Head of caudate nucleus (tissue), 42 donors: ENCODE data around the gene RNF125.
A peak's percentile ranks its signal among the peaks of the same experiment; 100 is the strongest.
"Not testable (repeated sequence)": the region's sequence is repeated elsewhere in the genome, so short reads cannot be mapped to it uniquely, and the experiment has no call there.

ENCODE experiments used
- DNase-seq, 42 donors: peaks; one replicate each; pipeline versions ENCODE4 v3.0.0 to v3.0.0-alpha.2; 2020 to 2021; ENCODE audit warnings: mixed read lengths in 7 of 42
- intact Hi-C: fragments of 100-400 bp; cut with DNase I; formaldehyde crosslinking; loops from one replicate; pipeline ENCODE4 v1.15.0; 2022

The RNF125 gene

DNA sequence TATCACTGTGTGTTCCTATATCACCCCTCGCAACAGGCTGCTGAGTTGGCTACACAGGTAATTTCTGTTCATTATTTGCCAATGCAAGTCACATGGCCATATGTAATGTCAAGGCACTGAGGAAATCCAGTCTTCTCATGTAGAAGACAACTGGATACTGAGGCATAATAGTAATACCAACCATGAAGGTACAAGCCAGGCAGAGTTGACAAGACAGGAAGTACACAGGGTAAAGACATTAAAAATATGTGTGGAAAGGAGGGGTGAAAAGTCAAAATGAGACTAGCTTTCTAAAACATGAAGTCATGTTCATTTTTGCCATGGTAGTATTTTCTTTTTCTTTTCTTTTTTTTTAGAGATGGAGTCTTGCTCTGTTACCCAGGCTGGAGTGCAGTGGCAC is 55.6 kb downstream of the RNF125 start:
- intact Hi-C loops = no loop called here

DNA sequence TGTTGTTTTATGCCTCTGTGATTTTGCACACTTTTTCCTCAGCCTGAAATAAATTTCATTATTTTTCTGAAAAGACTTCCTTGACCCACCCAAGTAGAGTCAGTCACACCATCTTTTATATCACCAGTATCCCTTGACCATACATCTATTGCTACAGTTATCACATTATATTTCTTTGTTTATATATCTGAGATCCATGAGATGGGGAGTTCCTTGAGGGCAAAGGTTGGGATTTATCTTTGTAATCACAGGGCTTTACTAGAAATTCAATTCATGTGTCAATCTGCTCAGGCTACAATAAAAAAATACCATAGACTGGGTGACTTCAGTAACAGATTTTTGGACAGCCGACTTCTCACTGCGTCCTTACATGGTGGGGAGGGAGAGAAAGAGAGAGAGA is 60.2 kb downstream of the RNF125 start:
- DNase-seq = no peak
- intact Hi-C loops = no loop called here

More for the DNA sequence above, 55.6 kb downstream of the RNF125 start:
- no peak for DNase-seq

DNA sequence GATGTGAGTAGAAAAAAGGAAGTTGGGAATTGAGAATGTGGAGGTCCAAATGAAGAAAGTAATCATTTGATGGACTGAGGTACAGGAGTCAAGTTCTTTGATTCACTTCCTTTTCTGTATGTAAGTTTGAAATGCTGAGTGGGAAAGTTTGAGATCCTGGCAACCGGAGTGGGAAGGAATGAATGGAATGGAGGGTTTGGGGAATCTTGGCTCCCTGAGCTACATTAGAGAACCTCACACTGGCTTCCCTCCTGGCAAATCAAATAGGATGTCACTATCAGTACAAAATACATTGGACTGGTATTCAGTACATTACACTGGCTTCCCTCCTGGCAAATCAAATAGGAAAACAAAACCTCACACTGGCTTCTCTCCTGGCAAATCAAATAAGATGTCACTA is 63.3 kb downstream of the RNF125 start:
- no peak for DNase-seq
- intact Hi-C loops = no loop called here

DNA sequence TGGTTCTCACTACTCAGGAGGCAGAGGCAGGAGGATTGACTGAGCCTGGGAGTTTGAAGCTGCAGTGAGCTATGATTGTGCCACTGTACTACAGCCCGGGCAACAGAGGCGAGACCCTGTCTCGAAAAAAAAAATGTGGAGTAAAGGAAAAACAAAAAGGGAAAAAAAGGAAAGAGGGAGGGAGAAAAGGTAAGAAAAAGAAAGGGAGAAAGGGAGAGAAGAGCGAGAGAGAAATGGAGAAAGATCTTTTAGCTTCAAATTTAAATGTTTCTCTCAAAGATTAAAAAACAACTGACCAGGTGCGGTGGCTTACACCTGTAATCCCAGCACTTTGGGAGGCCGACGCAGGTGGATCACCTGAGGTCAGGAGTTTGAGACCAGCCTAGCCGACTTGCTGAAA is 65.2 kb downstream of the RNF125 start:
- intact Hi-C loops = no loop called here
- no peak for DNase-seq

DNA sequence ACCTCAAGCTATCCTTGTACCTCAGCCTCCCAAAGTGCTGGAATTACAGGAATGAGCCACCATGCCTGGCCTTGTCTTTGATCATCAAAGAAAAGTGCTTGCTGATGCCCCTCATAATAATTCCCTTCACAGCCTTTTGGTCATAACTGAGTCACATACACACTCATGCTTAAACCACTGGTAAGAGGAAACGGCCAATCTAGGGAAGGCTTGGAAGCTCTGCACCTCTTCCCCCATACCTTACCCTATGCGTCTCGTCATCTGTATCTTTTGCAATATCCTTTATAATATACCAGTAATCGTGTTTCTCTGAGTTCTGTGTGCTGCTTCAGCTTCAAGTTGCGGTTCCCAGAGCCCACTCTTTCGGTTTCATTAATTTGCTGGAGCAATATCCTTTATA is 68.3 kb downstream of the RNF125 start:
- intact Hi-C loops = no loop called here
- DNase-seq = no peak

DNA sequence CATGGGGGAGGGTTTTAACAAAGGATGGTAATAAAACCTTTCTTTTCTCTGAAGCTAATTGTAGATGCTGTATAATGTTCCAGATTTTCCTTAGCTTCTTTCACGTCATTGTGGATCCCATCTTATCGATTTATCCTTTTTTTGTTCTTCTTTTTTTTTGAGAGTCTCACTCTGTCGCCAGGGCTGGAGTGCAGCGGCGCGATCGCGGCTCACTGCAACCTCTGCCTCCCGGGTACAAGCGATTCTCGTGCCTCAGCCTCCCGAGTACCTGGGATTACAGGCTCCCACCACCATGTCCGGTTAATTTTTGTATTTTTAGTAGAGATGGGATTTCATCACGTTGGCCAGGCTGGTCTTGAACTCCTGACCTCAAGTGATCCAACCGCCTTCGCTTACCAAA is 72.2 kb downstream of the RNF125 start:
- DNase-seq = not testable (repeated sequence)
- intact Hi-C loops = loop anchor here (5.0 kb wide), 2 partner anchors 69 to 149 kb away; partner anchors contain the start of gene TRAPPC8

DNA sequence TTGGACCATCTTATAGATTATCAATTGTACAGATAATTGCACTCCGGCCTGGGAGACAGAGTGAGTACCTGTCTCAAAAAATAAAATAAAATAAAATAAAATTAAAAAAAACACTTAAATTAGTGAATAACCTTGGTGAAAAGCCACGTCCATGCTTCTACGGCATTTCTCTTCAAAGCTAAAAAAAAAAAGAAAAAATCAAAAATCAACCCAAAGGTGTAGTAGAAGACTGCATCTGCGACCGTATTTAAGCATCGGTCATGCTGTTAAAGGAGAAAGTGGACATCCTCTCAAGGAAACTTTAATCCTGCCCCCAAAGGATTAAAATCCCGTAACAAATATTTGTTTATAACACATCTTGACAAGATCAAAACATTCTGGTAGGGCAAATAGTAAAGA is 72.7 kb downstream of the RNF125 start:
- DNase-seq = no peak
- intact Hi-C loops = loop anchor here (5.0 kb wide), 2 partner anchors 69 to 149 kb away; partner anchors contain the start of gene TRAPPC8

DNA sequence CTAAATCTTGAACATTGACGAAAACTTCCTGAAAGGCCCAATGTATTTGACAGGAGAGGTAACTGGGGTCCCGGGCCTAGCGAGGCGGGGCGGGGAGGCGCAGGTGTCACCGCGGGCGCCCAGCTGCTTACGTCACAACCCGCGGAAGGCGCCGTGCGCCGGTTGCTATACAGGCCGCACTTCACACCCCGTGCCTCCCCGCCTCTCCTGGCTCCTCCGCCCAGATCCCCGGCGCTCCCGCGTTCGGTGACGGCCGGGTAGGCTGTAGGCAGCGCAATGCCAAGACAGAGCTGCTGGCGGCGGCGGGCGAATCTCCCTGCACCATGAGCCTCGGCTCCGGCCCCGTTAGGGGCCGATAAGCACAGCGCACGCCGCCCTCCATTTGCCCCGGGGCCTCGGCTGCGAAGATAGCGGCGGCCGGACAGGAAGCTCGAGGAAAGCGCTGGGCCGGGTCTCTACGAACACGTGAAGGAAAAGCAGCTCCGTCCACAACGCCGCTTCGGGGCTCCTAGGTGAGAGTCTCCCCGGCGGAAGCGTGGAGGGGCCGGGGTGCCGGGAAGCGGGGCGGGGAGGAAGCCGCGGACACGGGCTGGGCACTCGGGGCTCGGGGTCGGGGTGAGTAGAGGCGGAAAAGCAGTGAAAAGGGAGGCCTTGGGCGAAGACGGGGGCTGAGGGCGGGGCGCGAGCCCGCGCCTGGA is 73.2 kb downstream of the RNF125 start, which contains the start of gene RNF138:
Gene RNF138, plus strand, starts transcription at position 151 of the 698 bp plus-strand sequence. CDS start 903 bp downstream, outside the sequence.
- peak; percentile 75 to 96 (median 89) for DNase-seq
- intact Hi-C loops = loop anchor here (5.0 kb wide), 2 partner anchors 70 to 150 kb away; partner anchors contain the start of gene TRAPPC8

DNA sequence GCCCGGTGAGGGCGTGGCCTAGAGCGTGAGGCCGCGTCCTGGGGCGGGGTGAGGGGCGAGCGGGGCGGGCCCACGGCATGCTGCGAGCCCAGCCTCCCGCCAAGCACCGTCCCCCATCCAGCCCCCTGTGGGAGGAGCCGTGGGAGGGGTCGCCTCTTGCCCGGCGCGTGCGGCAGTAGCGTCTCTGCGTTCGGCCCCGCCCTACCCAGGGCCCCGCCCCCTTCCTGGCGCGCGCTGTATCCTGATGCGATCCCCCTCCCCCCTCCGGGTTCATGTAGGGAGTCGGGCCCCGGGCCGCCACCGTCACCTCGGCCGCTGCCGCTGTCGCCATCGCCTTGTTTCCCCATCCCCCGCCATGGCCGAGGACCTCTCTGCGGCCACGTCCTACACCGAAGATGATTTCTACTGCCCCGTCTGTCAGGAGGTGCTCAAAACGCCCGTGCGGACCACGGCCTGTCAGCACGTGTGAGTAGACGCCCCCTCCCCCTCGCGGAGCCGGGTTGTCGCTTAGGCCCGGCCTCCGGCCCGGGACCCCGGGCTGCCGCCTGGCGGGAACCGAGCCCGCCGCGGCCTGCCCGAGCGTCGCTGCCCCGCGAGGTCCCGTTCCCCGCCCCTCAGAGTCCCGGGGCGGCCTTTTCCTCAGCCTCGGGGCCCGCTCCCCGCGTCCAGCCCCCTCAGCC is 73.9 kb downstream of the RNF125 start:
- intact Hi-C loops = loop anchor here (5.0 kb wide), 2 partner anchors 70 to 150 kb away; partner anchors contain the start of gene TRAPPC8
- DNase-seq = peak; percentile 95 to 100 (median 100)

DNA sequence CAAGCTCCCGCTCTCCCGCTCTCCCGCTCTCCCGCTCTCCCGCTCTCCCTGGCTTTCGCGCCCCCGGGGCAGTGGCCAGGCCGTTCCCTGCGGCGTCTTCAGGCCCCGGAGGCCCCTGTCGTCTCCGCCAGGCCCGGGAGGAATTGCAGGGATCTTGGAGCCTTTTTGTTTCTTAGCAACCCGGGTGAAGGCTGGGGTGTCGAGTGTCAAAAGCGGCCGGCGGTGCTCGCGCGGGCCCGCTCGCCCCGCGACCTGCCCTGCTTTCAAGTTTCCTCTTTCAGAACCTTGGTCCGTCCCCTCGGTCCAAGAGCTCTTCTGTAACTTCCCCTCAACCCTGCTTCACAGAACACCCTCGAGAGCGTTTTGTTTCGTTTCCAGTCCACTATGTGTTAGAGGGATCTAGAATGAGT is 74.5 kb downstream of the RNF125 start:
- intact Hi-C loops = loop anchor here (5.0 kb wide), 2 partner anchors 71 to 151 kb away; partner anchors contain the start of gene TRAPPC8
- DNase-seq = peak in 40 of 42 donors; percentile 16 to 71 (median 44)

DNA sequence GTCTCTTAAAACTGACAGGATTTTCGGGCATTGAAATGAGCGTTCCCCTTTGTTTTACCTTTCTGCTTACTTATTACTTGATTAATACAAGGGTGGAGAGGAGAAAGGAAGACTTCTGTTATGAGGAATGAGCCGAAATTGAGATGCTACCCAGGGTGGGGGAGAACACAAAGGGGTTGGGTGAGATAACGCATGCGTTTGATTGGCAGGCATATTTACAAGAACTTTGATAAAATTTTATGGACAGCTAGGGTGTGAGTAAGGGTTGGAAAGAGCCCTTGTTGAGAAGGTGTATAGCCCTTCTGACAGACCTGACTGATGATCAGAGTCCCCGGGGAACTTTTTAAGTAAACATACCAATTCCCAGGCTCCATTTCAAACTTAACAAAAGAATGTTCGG is 74.9 kb downstream of the RNF125 start:
- intact Hi-C loops = loop anchor here (5.0 kb wide), 2 partner anchors 71 to 151 kb away; partner anchors contain the start of gene TRAPPC8
- peak in 1 of 42 donors; percentile 5 for DNase-seq

DNA sequence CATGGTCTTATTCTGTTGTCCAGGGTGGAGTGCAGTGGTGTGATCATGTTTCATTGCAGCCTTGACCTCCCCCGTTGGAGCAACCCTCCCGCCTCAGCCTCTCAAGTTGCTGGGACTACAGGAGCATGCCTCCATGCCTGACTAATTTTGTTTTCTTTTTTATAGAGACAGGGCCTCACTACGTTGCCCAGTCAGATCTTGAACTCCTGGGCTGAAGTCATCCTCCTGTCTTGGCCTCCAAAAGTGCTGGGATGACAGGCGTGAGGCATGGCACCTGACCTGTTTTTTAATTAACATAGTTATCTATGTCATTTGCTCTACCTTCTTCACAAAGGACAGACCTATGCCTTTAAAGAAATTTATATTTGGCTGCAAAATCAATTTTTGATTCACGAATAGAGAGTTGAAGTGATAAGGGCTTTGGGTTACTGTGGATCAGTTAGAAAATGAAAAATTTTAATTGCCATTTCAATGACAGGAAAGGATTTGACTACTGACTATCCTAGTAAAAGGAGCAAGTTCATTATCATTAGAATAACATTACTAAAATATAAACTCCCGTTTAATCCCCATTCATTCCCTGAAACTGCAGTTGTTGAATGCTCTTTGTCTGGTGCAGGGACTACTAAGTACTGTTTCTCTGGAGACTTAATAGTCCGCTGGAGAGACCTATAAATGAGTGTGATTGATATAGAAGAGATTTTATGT is 76.7 kb downstream of the RNF125 start:
- intact Hi-C loops = no loop called here
- no peak for DNase-seq

DNA sequence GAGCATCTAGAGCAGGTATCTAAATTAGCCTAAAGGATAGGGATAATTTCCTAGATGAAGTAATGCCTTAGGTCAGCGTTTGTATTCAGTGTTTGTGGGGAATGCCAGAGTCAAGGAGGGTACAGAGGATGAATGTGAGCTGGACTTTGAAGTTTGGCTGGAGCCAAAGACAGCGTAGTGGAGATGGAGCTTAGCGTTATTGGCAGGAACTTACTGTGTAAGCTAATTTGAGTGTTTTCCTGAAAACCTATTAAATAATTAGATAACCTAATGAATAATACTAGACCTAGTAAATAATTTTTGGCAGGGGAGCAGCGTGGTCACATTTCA is 77.2 kb downstream of the RNF125 start:
- DNase-seq = no peak
- intact Hi-C loops = no loop called here

DNA sequence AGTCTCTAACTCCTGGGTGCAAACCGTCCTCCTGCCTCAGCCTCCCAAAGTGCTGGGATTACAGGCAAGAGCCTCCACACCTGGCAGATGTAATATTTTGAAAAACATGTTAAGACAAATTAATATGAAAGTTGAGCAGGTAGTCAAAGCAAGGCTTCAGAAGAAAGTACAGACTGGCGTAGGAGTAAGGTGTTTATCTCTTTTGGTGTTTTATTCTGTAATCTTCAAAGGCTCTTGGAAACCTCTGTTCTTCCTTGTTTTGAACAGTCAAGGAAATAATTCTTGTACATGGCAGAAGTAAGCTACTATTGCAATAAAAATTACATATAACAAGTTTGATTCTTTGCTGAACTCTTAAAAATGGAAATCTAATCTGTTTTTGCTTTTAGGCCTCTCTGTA is 78.3 kb downstream of the RNF125 start:
- intact Hi-C loops = no loop called here
- DNase-seq = no peak

DNA sequence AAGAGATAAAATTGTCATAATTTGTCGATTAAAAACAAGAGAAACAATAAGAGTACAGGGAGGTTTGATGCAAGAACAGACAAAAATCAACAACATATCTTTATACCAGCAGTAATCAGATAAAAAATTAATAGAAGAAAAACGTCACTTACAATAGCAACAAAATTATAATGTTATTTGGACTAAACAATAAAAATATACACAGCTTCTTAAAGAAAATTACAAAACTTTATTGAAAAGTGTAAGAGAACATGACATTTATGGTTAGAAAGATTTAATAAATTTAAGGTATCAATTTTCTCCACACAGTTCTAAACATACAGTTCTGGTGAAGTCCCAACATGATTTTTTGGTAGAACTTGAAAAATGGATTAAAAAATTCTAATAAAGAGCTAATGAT is 85.9 kb downstream of the RNF125 start:
- DNase-seq = no peak
- intact Hi-C loops = no loop called here

DNA sequence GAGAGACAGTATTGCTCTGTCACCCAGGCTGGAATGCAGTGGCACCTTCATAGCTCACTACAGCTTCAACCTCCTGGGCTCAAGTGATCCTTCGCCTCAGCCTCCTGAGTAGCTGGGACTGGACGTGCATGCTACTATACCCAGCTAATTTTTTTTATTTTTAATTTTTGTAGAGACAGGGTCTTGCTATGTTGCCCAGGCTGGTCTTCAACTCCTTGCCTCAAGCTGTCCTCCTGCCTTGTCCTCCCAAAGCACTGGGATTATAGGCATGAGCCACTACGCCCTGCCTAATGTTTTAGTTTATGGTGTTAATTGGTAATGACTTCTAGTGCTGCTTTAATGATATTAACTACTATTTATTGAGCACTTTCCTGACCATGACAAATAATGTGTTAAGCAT is 91.4 kb downstream of the RNF125 start:
- DNase-seq = no peak
- intact Hi-C loops = no loop called here

DNA sequence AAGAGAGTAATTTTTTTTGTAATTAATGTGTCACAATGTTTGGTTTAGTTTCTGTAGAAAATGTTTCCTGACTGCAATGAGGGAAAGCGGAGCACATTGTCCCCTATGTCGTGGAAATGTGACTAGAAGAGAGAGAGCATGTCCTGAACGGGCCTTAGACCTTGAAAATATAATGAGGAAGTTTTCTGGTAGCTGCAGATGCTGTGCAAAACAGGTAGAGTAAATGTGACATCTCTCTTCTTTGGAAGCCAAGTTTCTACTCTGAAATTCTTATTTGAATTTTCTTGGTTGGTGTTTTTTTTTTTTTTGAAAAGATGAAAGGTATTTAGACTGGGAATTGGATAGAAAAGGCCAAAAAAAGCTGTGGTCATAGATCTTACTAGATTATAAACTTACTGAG is 93.1 kb downstream of the RNF125 start:
- intact Hi-C loops = no loop called here
- no peak for DNase-seq

DNA sequence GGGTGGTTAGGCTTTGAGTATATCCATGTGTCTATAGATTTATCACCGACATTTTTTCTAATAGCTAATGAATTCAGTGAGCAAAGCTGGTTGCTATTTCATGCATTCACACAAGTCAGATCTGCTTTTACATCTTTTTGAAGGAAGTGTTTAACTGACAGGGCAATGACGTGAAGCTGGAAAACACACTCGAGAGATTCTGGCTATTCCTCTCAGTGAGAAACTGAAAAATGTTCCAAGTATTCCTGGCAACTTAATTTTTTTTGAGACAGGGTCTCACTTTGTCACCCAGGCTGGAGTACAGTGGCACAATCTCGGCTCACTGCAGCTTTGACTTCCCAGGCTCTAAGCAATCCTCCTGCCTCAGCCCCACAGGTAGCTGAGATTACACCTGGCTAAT is 94.2 kb downstream of the RNF125 start:
- intact Hi-C loops = no loop called here
- no peak for DNase-seq

DNA sequence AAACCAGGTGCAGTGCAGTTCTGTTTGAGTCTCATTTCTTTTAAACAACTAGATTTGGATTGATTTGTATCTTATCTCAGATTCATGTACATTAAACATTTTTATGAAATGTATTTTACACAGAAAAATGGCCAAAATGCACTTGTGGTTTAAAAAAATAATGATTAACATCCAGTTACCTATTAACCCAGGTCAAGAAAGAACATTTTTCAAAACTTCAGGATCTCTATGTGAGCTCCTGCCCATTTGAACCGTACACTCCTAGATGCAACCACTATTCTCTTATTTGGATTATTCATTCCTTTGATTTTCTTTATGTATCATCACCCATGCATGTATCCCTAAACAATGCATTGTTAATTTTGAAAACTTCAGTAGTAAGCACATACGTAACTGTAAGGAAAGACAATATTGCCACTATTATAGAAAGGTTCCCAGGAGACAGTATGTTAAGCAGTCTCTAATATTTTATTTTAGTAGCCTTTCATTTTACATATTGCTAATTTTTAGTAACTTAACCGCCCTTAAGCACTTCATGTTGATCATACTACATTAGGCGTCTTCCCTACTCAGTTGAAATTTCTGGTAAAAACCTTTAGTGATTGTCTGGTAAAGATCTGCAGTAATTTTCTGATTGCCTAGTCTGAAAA is 95.8 kb downstream of the RNF125 start:
- intact Hi-C loops = no loop called here
- no peak for DNase-seq
